H9 (cell line): Measurements from ENCODE around the gene CCDC169. TPM values are rescaled to one million over a fixed set of nuclear protein-coding genes. Genes with fewer than 3 reads are reported as not detected.

Experiments used
- DNase-seq: peaks from one replicate; pipeline ENCODE4 v3.0.0-alpha.2; 2017
- H2AFZ ChIP-seq: one replicate; pipeline ENCODE4 v1.6.1; 2013; ENCODE audit warnings: mild to moderate bottlenecking, low read length, control low read depth, moderate library complexity
- H2AK5ac ChIP-seq: 2 replicates; pipeline ENCODE4 v1.6.1; 2013; ENCODE audit warnings: low read length, control low read depth, mixed read lengths; ENCODE audit not compliant: insufficient read length
- H2BK120ac ChIP-seq: one replicate; pipeline ENCODE4 v1.6.1; 2013; ENCODE audit warnings: low read depth, mild to moderate bottlenecking, low read length, control low read depth, inconsistent platforms; ENCODE audit not compliant: poor library complexity, severe bottlenecking
- H2BK12ac ChIP-seq: 2 replicates; pipeline ENCODE4 v1.6.1; 2013; ENCODE audit warnings: low read length, control low read depth, mixed read lengths, low read depth; ENCODE audit not compliant: insufficient read length
- H2BK15ac ChIP-seq: 2 replicates; pipeline ENCODE4 v1.6.1; 2013; ENCODE audit warnings: low read depth, low read length, control low read depth
- H2BK20ac ChIP-seq: one replicate; pipeline ENCODE4 v1.6.1; 2013; ENCODE audit warnings: low read depth, mild to moderate bottlenecking, low read length, control low read depth, inconsistent platforms; ENCODE audit not compliant: poor library complexity, severe bottlenecking
- H2BK5ac ChIP-seq: 2 replicates; pipeline ENCODE4 v1.6.1; 2013; ENCODE audit warnings: low read length, control low read depth, mixed read lengths; ENCODE audit not compliant: insufficient read length
- H3K14ac ChIP-seq: 2 replicates; pipeline ENCODE4 v1.6.1; 2013; ENCODE audit warnings: low read length, control low read depth; ENCODE audit not compliant: insufficient read depth
- H3K18ac ChIP-seq: 2 replicates; pipeline ENCODE4 v1.6.1; 2013; ENCODE audit warnings: low read depth, mild to moderate bottlenecking, mixed read lengths, low read length, control low read depth; ENCODE audit not compliant: insufficient read length
- H3K23ac ChIP-seq: 2 replicates; pipeline ENCODE4 v1.6.1; 2013; ENCODE audit warnings: low read length, control low read depth, mixed read lengths, low read depth; ENCODE audit not compliant: insufficient read length
- H3K23me2 ChIP-seq: 2 replicates; pipeline ENCODE4 v1.6.1; 2013; ENCODE audit warnings: low read depth, mild to moderate bottlenecking, mixed read lengths, low read length, control low read depth; ENCODE audit not compliant: insufficient read length, poor library complexity, severe bottlenecking
- H3K27ac ChIP-seq: 2 replicates; pipeline ENCODE4 v1.5.1; 2013; ENCODE audit warnings: low read length, control low read depth, mixed read lengths, low read depth; ENCODE audit not compliant: insufficient read length
- H3K27me3 ChIP-seq: 2 replicates; pipeline ENCODE4 v1.6.1; 2013; ENCODE audit warnings: low read length, control low read depth, inconsistent platforms; ENCODE audit not compliant: insufficient read depth
- H3K4ac ChIP-seq: 2 replicates; pipeline ENCODE4 v1.6.1; 2013; ENCODE audit warnings: low read depth, mild to moderate bottlenecking, control low read depth, inconsistent platforms, low read length, moderate library complexity
- H3K4me1 ChIP-seq: 2 replicates; pipeline ENCODE4 v1.6.1; 2013; ENCODE audit warnings: low read length, control low read depth, inconsistent platforms; ENCODE audit not compliant: insufficient read depth
- H3K4me2 ChIP-seq: 2 replicates; pipeline ENCODE4 v1.6.1; 2013; ENCODE audit warnings: low read length, control low read depth, mixed read lengths; ENCODE audit not compliant: insufficient read length, insufficient read depth
- H3K56ac ChIP-seq: 2 replicates; pipeline ENCODE4 v1.6.1; 2013; ENCODE audit warnings: low read depth, mild to moderate bottlenecking, mixed read lengths, low read length, control low read depth; ENCODE audit not compliant: insufficient read length
- H3K79me1 ChIP-seq: 2 replicates; pipeline ENCODE4 v1.6.1; 2013; ENCODE audit warnings: low read depth, mild to moderate bottlenecking, moderate library complexity, low read length, control low read depth, inconsistent platforms; ENCODE audit not compliant: insufficient read depth, poor library complexity, severe bottlenecking
- H3K79me2 ChIP-seq: 2 replicates; pipeline ENCODE4 v1.6.1; 2013; ENCODE audit warnings: low read length, control low read depth, inconsistent platforms; ENCODE audit not compliant: insufficient read depth
- H3K9ac ChIP-seq: 2 replicates; pipeline ENCODE4 v1.6.1; 2013; ENCODE audit warnings: low read length, control low read depth, mixed read lengths; ENCODE audit not compliant: insufficient read length; ENCODE audit errors: extremely low read depth
- H3K9me3 ChIP-seq: one replicate; pipeline ENCODE4 v1.6.1; 2013; ENCODE audit warnings: low read depth, low read length, inconsistent platforms; ENCODE audit not compliant: control insufficient read depth
- H3T11ph ChIP-seq: one replicate; pipeline ENCODE4 v1.6.1; 2013; ENCODE audit warnings: mild to moderate bottlenecking, low read length, control low read depth, inconsistent platforms
- H4K20me1 ChIP-seq: one replicate; pipeline ENCODE4 v1.6.1; 2013; ENCODE audit not compliant: control insufficient read depth, insufficient read length, insufficient read depth
- H4K5ac ChIP-seq: 2 replicates; pipeline ENCODE4 v1.6.1; 2013; ENCODE audit warnings: low read depth, mild to moderate bottlenecking, mixed read lengths, low read length, control low read depth; ENCODE audit not compliant: insufficient read length
- H4K8ac ChIP-seq: replicated peaks from 2 replicates; pipeline ENCODE4 v1.6.1; 2013; ENCODE audit warnings: low read length, control low read depth, mixed read lengths, low read depth; ENCODE audit not compliant: insufficient read length
- H4K91ac ChIP-seq: 2 replicates; pipeline ENCODE4 v1.6.1; 2013; ENCODE audit warnings: low read depth, mild to moderate bottlenecking, moderate library complexity, mixed read lengths, low read length, control low read depth; ENCODE audit not compliant: insufficient read length
- H3K27ac Mint-ChIP-seq, 3 experiments: 2 replicates in 2 of 3; 3 replicates in 1 of 3; pipeline ENCODE4 v1.8.0; 2020 to 2021; ENCODE audit warnings: mixed read lengths in 3 of 3, mild to moderate bottlenecking in 1 of 3, moderate library complexity in 1 of 3
- H3K27me3 Mint-ChIP-seq: 2 replicates; pipeline ENCODE4 v1.8.0; 2021; ENCODE audit warnings: low read depth, mild to moderate bottlenecking, moderate library complexity, mixed read lengths
- H3K36me3 Mint-ChIP-seq, 3 experiments: 2 replicates in 2 of 3; 3 replicates in 1 of 3; pipeline ENCODE4 v1.8.0; 2020 to 2021; ENCODE audit warnings: low read depth in 3 of 3, mixed read lengths in 3 of 3; ENCODE audit not compliant: insufficient read depth in 1 of 3
- H3K4me1 Mint-ChIP-seq, 2 experiments: 2 replicates each; pipeline ENCODE4 v1.8.0; 2020; ENCODE audit warnings: mixed read lengths in 2 of 2
- H3K4me3 Mint-ChIP-seq, 2 experiments: 2 replicates in 1 of 2; 3 replicates in 1 of 2; pipeline ENCODE4 v1.8.0; 2020 to 2021; ENCODE audit warnings: mild to moderate bottlenecking in 2 of 2, mixed read lengths in 2 of 2, moderate library complexity in 1 of 2
- H3K9me3 Mint-ChIP-seq, 2 experiments: 2 replicates in 1 of 2; 3 replicates in 1 of 2; pipeline ENCODE4 v1.8.0; 2020; ENCODE audit warnings: mild to moderate bottlenecking in 2 of 2, mixed read lengths in 2 of 2, moderate library complexity in 1 of 2
- WGBS: extraction: QIAGEN DNeasy Blood & Tissue Kit; methylation state at CpG from one replicate; pipeline ENCODE4 v1.1.7; 2013; ENCODE audit warnings: missing lambda C conversion rate, low lambda C conversion rate, mixed read lengths; ENCODE audit not compliant: insufficient read length; ENCODE audit errors: extremely low coverage; 5-methylcytosine and 5-hydroxymethylcytosine counted together
- total RNA-seq: library from RNA; stranded (reverse); gene quantifications from 2 replicates; pipeline ENCODE4 v1.2.1, GENCODE V29; 2021
- TF ChIP-seq, protein P1 (sequence below): fragments of 200-600 bp; sonication (generic); conservative IDR thresholded peaks from 3 replicates; pipeline ENCODE4 v1.8.0; 2021; ENCODE audit warnings: antibody characterized with exemption, mild to moderate bottlenecking

Gene CCDC169
- total RNA-seq, 1 experiment from 2014 or later, result 19.1 TPM

DNA sequence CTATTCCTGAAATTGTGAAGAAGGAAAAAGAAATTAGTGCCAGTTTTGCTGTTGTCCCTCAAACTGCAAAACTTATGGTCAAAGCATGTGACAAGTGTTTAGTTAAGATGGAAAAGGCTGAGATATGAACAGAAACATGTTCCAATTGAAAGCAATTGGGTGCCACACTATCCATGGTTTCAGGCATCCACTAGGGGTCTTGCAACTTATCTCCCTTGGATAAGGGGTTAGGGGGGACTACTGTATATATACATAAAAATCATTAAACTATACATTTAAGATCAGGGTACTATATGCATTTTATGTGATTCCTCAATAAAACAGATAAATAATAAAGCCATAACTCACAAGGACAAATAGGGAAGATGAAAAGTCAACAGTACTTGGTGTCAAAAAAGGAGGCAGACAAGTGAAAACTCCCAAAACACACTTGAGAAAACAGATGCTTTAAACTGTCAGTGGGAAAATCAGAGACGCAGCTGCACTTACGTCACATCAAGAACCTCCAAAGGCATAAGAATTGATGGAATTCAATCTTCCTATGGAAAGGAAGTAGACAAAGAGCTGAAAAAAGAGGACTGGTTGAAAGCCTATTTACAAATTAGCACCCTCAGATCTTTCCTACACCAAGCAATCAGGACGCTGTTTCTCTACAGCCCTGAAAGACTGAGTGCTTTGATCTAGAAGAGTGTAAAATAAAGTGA is 40.5 kb upstream of the CCDC169 start:
- Histone ChIP-seq H3K27ac (no peak overlapping the region), H4K5ac (no peak overlapping the region), H3K4me1 (peaks cover 5% of the 10 kb centered on the region), H2BK20ac (no peak overlapping the region), H4K8ac (no peak overlapping the region), H2AK5ac (no peak overlapping the region), H3K23ac (no peak overlapping the region), H3K56ac (no peak overlapping the region), H3T11ph (no peak overlapping the region), H3K4me2 (peak overlapping the region; percentile 8), H2BK120ac (no peak overlapping the region), H4K20me1 (no peaks in the 10 kb centered on the region), H3K4ac (no peak overlapping the region), H3K18ac (no peak overlapping the region), H3K27me3 (no peaks in the 10 kb centered on the region), H2BK5ac (no peak overlapping the region), H2AFZ (no peak overlapping the region), H3K79me2 (peaks cover 50% of the 10 kb centered on the region), H2BK12ac (no peak overlapping the region), H3K79me1 (peaks cover 2% of the 10 kb centered on the region), H3K9me3 (no peaks in the 10 kb centered on the region), H2BK15ac (no peak overlapping the region), H3K9ac (no peak overlapping the region), H3K14ac (no peak overlapping the region; the same call in 1 of the 2 replicates), H3K23me2 (no peaks in the 10 kb centered on the region), H4K91ac (no peak overlapping the region)
- Mint-ChIP-seq H3K9me3 (no peaks in the 10 kb centered on the region), H3K27me3 (no peaks in the 10 kb centered on the region), H3K27ac (peak overlapping the region in 1 of 3 experiments; percentile 58; a peak in 2 of 7 replicates), H3K4me3 (no peak overlapping the region), H3K4me1 (peaks cover 14 to 43% of the 10 kb centered on the region in 2 experiments), H3K36me3 (peaks cover 0 to 4% (median 2%) of the 10 kb centered on the region in 3 experiments; a peak in 3 of 7 replicates)
- TF ChIP-seq, protein P1, sequence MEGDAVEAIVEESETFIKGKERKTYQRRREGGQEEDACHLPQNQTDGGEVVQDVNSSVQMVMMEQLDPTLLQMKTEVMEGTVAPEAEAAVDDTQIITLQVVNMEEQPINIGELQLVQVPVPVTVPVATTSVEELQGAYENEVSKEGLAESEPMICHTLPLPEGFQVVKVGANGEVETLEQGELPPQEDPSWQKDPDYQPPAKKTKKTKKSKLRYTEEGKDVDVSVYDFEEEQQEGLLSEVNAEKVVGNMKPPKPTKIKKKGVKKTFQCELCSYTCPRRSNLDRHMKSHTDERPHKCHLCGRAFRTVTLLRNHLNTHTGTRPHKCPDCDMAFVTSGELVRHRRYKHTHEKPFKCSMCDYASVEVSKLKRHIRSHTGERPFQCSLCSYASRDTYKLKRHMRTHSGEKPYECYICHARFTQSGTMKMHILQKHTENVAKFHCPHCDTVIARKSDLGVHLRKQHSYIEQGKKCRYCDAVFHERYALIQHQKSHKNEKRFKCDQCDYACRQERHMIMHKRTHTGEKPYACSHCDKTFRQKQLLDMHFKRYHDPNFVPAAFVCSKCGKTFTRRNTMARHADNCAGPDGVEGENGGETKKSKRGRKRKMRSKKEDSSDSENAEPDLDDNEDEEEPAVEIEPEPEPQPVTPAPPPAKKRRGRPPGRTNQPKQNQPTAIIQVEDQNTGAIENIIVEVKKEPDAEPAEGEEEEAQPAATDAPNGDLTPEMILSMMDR, result peak; percentile 31; the same call in 1 of the 3 replicates
- no CpG with 5 or more reads among the region's 3 CpGs for WGBS
- no peak for DNase-seq
